Activated naive CD8-positive, alpha-beta T cell treated with anti-CD3 and anti-CD28 coated beads, Interleukin-2, amount 10 ng/mL, durations not matched to agents 7 days and 5 days (primary cell): ENCODE results near the gene WFDC1. TPM values are rescaled to one million over a fixed set of nuclear protein-coding genes. Genes with fewer than 3 reads are reported as not detected.
A peak's percentile ranks its signal among the peaks of the same experiment; 100 is the strongest.

Experiments used
- ATAC-seq: fragments of 150-1000 bp; cut with Tn5 transposase; one replicate; pipeline ENCODE4 v1.10.0; 2021; ENCODE audit warnings: low read depth, moderate library complexity
- POLR2A ChIA-PET: fragments of 350-600 bp; sonication (Branson Sonifier 250); formaldehyde crosslinking; loops from one replicate; lab custom pipeline; 2021; ENCODE audit warnings: antibody characterized with exemption; lab: Charles Lee
- DNase-seq: peaks from one replicate; pipeline ENCODE4 v3.0.0; 2021
- H3K27ac Mint-ChIP-seq: one replicate; pipeline ENCODE4 v1.8.0; 2022; ENCODE audit warnings: mild to moderate bottlenecking, mixed read lengths
- H3K27me3 Mint-ChIP-seq: one replicate; pipeline ENCODE4 v1.8.0; 2022; ENCODE audit warnings: mild to moderate bottlenecking, moderate library complexity, mixed read lengths
- H3K36me3 Mint-ChIP-seq: one replicate; pipeline ENCODE4 v1.8.0; 2021; ENCODE audit warnings: mild to moderate bottlenecking, mixed read lengths
- H3K4me1 Mint-ChIP-seq: one replicate; pipeline ENCODE4 v1.8.0; 2021; ENCODE audit warnings: mixed read lengths
- H3K4me3 Mint-ChIP-seq: one replicate; pipeline ENCODE4 v1.8.0; 2022; ENCODE audit warnings: mild to moderate bottlenecking, moderate library complexity, mixed read lengths
- H3K9me3 Mint-ChIP-seq: one replicate; pipeline ENCODE4 v1.8.0; 2021; ENCODE audit warnings: mixed read lengths
- total RNA-seq, 2 experiments: library from RNA; stranded (reverse); gene quantifications; one replicate each; pipeline ENCODE4 v1.2.3, GENCODE V29; 2021

WFDC1 gene
- total RNA-seq, 2 experiments from 2014 or later, result not detected

DNA sequence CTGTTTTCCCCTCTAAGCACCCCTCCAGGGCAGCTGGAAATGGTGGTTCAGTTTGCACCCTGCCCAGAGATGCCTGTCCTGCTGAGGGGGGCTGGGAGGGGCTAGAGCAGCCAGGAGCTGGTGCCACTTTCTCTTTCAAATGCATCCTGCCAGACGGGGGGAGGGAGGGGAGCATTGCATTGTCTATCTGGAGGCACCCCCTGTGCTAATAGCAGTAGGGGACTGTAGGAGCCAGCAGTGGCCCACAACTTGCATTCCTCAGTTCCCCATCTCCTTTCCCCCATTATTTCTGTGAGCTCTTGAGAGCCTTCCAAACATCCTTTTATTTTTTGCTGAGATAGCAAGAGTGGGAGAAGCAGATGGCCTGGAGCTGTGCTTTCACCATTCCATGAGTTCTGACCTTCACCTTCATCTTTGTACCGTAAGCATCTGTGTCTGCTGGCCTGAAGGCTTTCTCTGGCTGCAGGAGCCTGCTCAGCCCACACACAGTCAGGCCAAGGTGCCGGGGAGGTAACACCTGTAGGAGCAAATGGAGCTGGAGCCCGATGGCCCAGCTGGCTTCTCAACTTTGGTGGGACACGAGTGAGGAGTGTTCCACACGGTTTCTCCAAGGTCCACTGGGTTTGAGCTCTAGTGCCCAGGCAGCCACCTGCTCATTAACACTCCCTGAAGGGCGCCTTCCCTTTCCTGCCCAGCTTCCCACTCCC is 5.2 kb downstream of the WFDC1 start:
- Mint-ChIP-seq H3K9me3 (no peaks in the 10 kb centered on the region), H3K27ac (no peak overlapping the region), H3K36me3 (no peaks in the 10 kb centered on the region), H3K27me3 (peaks cover 27% of the 10 kb centered on the region), H3K4me1 (peaks cover 4% of the 10 kb centered on the region), H3K4me3 (no peak overlapping the region)
- DNase-seq (no peak), ATAC-seq (no peak)
- POLR2A ChIA-PET, result no interaction called here

DNA sequence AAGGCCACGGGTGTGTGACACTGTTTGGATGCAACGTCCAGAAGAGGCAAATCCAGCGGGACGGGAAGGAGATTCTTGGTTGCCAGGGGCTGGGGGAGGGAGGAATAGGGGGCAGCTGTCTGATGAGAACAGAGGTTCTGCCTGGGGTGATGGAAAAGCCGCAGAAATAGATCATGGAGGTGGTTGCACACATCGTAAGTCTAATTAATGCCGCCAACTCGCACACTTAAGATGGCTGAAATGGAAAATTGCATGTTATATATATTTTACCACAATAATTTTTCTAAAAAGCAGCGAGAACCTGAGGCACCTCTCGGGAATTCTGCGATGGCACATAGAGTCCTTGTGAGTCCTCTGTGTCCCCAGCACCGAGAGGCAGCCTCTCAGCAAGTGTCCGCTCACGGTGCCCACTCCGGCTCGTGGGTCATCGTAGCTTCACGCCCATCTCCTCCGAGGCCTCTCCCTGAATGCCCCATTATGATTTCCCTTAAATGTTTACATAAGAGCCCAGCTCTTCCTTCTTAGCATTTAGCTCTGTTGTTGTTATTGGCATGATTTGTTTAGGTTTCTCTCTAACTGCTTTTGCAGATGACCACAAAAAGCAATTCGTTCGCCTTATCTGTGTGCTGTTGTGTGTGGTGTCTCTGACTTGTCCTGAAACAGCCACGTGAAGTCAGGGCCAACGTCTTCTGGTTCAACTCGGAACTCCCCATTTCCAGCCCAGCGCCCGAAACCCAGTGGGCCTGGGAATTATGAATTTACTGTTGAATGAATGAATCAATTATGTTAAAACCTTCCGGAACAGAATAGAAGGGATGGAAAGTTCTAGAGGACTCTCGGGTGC is 7.7 kb downstream of the WFDC1 start:
- H3K27ac Mint-ChIP-seq, result no peak overlapping the region
- ATAC-seq, result no peak
- H3K9me3 Mint-ChIP-seq, result no peaks in the 10 kb centered on the region
- no peaks in the 10 kb centered on the region for H3K4me1 Mint-ChIP-seq
- H3K4me3 Mint-ChIP-seq, result no peak overlapping the region
- H3K36me3 Mint-ChIP-seq, result no peaks in the 10 kb centered on the region
- peaks cover 12% of the 10 kb centered on the region for H3K27me3 Mint-ChIP-seq
- no peak for DNase-seq
- POLR2A ChIA-PET, result no interaction called here

DNA sequence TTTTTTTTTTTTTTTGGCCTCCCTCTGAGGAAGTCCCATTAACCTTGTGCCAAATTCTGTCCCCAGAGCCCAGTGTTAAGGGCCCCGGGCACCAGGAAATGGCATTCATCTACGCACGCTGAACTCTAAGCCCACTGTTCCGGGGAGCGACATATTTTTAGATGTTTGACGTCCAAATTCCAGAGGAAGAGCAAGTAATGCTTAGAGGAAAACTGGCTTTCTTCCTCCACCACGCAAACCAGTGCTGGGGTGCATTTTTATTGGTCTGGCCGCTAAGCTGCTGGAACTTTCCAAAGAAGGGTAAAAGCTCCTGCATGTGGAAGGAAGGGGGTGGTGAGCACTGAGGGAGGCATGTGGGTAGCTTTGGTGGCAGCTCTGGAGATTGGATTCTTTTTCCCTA is 8.3 kb downstream of the WFDC1 start:
- POLR2A ChIA-PET, result no interaction called here

DNA sequence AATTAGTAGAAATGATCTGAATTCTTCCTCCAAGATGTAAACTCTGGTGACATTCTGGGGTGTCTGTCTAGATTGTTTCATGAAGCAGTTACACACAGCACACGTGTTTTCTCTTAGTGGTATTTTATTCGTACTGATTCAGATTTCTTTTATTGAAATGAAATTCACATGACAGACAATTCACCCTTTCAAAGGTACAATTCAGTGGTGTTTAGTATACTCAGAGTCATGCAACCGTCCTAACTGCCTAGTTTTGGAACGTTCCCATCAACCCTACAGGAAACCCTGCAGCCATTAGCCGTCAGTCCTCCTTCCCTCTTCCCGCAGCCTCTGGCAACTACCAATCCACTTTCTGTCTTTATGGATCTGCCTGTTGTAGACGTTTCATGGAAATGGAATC is 8.8 kb downstream of the WFDC1 start:
- no peaks in the 10 kb centered on the region for H3K9me3 Mint-ChIP-seq
- no peak for ATAC-seq
- H3K4me1 Mint-ChIP-seq, result no peaks in the 10 kb centered on the region
- H3K36me3 Mint-ChIP-seq, result no peaks in the 10 kb centered on the region
- peaks cover 16% of the 10 kb centered on the region for H3K27me3 Mint-ChIP-seq
- H3K4me3 Mint-ChIP-seq, result no peak overlapping the region
- no peak for DNase-seq
- H3K27ac Mint-ChIP-seq, result no peak overlapping the region
- POLR2A ChIA-PET, result no interaction called here

More for the DNA sequence above, 8.3 kb downstream of the WFDC1 start:
- no peak overlapping the region for H3K27ac Mint-ChIP-seq
- H3K4me1 Mint-ChIP-seq, result no peaks in the 10 kb centered on the region
- no peaks in the 10 kb centered on the region for H3K9me3 Mint-ChIP-seq
- ATAC-seq, result no peak
- DNase-seq, result no peak
- no peaks in the 10 kb centered on the region for H3K36me3 Mint-ChIP-seq
- no peak overlapping the region for H3K4me3 Mint-ChIP-seq
- H3K27me3 Mint-ChIP-seq, result peaks cover 16% of the 10 kb centered on the region

DNA sequence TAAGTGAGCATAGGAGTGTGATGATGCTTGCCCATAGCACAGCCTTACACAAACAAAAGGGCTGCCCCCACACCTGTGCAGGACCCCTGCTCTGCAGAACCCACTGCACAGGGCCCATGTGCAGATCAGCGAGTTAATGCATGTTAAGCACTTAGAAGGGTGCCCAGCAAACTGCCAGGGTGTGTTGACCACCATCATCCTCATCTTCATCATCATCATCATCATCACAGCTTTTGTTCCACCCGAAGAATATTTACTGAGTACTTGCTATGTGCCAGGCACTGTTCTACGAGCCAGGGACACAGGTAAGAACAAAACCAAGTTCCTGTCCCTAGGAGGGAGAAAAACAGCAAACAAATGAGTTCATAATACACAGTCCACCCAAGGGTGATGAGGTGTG is 11.9 kb downstream of the WFDC1 start:
- Mint-ChIP-seq H3K36me3 (no peaks in the 10 kb centered on the region), H3K27me3 (peaks cover 13% of the 10 kb centered on the region), H3K4me3 (no peak overlapping the region), H3K4me1 (no peaks in the 10 kb centered on the region), H3K27ac (no peak overlapping the region), H3K9me3 (no peaks in the 10 kb centered on the region)
- POLR2A ChIA-PET, result no interaction called here
- no peak for ATAC-seq
- DNase-seq, result no peak

DNA sequence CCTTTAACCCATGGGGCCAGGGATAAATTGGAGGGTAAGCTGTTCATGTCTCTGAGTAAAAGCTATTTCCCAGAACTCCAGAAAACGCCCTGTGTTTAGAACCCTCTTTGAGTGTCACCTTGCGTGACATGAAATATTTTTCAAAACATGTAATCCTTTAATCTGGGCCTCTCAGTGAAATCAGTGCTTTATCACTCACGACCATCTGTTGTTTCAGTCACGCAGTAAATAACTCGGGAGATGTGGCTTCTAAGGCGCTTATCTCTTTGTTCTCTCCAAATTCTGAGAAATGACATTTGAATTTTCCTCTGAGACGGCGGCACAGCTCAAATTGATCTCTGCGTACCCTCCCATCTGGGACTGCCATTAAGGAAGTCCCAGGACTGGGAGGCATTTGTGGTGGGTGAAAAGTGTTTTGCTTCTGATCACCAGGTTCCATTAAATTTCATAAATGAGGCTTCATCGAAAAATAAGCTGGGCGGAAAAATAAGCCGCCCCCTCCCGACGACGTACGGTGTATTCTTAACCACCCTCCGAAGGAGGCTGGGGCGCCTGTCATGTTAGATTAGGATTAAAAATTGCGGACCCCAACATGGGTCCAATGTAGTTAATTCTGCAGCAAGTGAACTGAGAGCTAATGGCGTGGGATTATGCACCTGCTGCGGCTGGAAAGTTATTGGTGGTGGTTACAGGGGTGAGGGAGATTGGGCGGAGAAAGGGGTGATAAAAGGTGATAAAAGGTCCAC is 12.7 kb downstream of the WFDC1 start:
- POLR2A ChIA-PET, result no interaction called here
- Mint-ChIP-seq H3K4me1 (no peaks in the 10 kb centered on the region), H3K9me3 (no peaks in the 10 kb centered on the region), H3K36me3 (no peaks in the 10 kb centered on the region), H3K27ac (no peak overlapping the region), H3K27me3 (peaks cover 18% of the 10 kb centered on the region), H3K4me3 (no peak overlapping the region)
- DNase-seq, result no peak
- ATAC-seq, result no peak

DNA sequence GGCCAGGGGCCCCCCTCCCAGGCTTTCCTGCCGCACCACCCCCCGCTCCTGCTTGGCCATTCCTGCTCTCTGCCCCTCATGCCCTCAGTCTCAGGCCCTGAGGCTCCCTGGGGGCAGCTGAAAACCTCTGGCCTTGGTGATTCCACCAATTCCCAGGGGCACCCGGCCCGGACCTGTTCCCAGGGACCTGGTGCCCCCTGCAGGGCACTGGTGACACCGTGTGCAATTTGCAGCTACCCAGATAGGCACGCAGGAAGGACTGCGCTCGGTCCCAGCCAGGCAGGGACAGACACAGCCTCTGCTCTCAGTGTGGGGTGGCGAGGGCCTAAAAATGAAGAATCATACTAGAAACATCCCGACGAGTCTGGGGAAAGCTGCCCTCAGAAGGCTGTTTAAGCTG is 13.4 kb downstream of the WFDC1 start:
- Mint-ChIP-seq H3K27me3 (peaks cover 21% of the 10 kb centered on the region), H3K9me3 (no peaks in the 10 kb centered on the region), H3K36me3 (no peaks in the 10 kb centered on the region), H3K4me1 (no peaks in the 10 kb centered on the region), H3K4me3 (no peak overlapping the region), H3K27ac (no peak overlapping the region)
- DNase-seq (peak; percentile 39), ATAC-seq (no peak)
- POLR2A ChIA-PET, result no interaction called here

DNA sequence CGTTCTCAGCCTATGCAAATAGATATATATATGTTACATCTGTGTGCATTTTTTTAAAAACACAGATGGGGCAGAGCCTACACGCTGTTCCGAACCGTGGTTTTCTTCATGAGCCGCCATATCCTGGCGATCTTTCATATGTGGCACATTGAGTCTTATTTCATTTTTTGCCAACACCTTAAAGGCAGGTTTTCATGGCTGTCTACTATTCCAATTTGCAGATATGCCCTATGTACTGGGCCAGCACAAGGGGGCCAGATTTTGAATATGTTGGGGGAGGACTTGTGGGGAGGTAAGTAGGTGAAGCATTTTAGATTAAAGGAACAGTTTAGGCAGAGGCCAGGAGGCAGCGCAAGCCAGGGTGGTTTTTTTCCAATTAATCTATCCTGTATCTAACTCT is 16.0 kb downstream of the WFDC1 start:
- H3K4me3 Mint-ChIP-seq, result no peak overlapping the region
- no peaks in the 10 kb centered on the region for H3K36me3 Mint-ChIP-seq
- H3K4me1 Mint-ChIP-seq, result no peaks in the 10 kb centered on the region
- DNase-seq, result no peak
- no peak overlapping the region for H3K27ac Mint-ChIP-seq
- POLR2A ChIA-PET, result no interaction called here
- H3K27me3 Mint-ChIP-seq, result peaks cover 31% of the 10 kb centered on the region
- H3K9me3 Mint-ChIP-seq, result no peaks in the 10 kb centered on the region
- ATAC-seq, result no peak

DNA sequence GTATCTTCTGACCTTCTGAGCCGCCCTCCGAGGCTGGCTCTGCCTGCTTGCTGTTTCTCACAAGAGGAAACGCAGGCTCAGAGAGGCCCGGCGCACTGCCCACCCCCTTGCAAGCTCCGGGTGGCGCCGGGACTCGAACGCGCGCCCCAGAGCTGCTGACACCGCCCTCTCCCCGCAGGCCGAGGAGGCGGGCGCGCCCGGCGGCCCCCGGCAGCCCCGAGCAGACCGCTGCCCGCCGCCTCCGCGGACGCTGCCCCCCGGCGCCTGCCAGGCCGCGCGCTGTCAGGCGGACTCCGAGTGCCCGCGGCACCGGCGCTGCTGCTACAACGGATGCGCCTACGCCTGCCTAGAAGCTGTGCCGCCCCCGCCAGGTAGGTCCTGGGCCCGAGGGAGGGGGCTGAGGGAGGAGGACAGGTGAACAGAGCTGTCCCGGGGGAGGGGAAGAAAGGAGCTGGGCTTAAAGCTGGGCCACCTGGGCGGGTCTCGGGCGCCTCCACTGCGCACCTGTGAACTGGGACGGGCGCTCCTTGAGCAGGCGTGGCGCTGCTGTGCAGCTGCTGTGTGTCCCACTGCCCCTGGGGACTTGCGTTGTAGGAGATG is 18.2 kb downstream of the WFDC1 start:
- H3K27me3 Mint-ChIP-seq, result peaks cover 24% of the 10 kb centered on the region

DNA sequence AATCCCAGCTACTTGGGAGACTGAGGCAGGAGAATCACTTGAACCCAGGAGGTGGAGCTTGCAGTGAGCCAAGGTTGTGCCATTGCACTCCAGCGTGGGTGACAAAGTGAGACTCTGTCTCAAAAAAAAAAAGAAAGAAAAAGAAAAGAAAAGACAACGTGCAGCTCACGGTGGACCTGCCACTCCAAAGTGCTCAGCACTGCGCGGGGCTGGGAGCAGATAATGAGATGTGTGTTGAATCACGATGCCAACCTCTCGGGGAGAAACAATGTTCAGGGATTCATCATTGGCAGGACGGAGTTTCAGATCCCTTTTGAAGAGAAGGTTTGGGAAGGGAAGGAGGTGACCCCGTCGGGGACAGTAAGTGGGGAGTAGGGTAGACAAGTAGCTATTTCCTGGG is 19.2 kb downstream of the WFDC1 start:
- ATAC-seq, result no peak
- POLR2A ChIA-PET, result no interaction called here
- H3K27me3 Mint-ChIP-seq, result peaks cover 24% of the 10 kb centered on the region

More for the DNA sequence above, 18.2 kb downstream of the WFDC1 start:
- peaks cover 2% of the 10 kb centered on the region for H3K9me3 Mint-ChIP-seq
- no peak overlapping the region for H3K4me3 Mint-ChIP-seq
- POLR2A ChIA-PET, result no interaction called here
- ATAC-seq, result no peak
- no peak overlapping the region for H3K27ac Mint-ChIP-seq
- no peak for DNase-seq
- no peaks in the 10 kb centered on the region for H3K4me1 Mint-ChIP-seq
- no peaks in the 10 kb centered on the region for H3K36me3 Mint-ChIP-seq

DNA sequence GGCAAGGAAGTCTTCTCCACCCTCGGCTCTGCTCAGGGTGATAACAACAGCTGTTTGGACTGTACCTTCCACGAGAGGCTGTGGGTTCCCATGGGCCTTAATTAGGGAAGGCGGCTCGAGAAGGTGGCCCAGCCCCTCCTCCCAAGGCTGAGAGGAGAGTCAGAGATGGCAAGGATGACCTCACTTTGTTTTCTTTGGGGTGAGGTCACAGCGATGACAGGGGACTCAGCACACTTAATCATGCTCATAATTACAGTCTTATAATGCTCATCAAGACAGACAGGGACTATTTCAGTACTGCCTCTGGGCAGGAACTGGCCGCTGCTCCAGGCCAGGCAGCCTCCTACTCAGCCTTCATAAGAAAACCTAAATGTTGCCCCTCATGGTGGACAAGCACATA is 19.7 kb downstream of the WFDC1 start:
- peaks cover 21% of the 10 kb centered on the region for H3K27me3 Mint-ChIP-seq
- POLR2A ChIA-PET, result no interaction called here
- H3K4me1 Mint-ChIP-seq, result no peaks in the 10 kb centered on the region
- H3K36me3 Mint-ChIP-seq, result no peaks in the 10 kb centered on the region
- ATAC-seq, result no peak
- no peak for DNase-seq
- H3K9me3 Mint-ChIP-seq, result peaks cover 5% of the 10 kb centered on the region
- H3K4me3 Mint-ChIP-seq, result no peak overlapping the region
- no peak overlapping the region for H3K27ac Mint-ChIP-seq

More for the DNA sequence above, 19.2 kb downstream of the WFDC1 start:
- H3K4me3 Mint-ChIP-seq, result no peak overlapping the region
- peaks cover 5% of the 10 kb centered on the region for H3K9me3 Mint-ChIP-seq
- no peak for DNase-seq
- H3K36me3 Mint-ChIP-seq, result no peaks in the 10 kb centered on the region
- H3K4me1 Mint-ChIP-seq, result no peaks in the 10 kb centered on the region
- no peak overlapping the region for H3K27ac Mint-ChIP-seq

DNA sequence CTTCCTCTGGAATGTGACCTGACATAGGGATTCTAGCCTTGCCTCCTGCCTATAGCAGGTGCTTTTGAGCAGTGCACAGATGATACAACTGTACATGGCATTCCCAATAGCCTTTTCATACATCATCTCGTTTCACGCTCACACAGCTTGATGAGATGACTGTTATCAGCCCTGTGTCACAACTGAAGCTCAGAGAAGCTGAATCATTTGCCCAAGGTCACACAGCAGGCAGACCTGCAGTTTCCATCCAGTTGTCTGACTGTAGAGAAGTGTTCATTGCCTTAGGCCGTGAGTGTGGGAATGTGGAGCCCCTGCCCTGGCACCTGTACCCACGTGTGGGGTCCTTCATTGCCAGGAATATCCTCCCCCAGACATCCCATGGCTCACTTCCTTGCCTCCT is 20.1 kb downstream of the WFDC1 start:
- Mint-ChIP-seq H3K4me3 (no peak overlapping the region), H3K27ac (no peak overlapping the region), H3K4me1 (no peaks in the 10 kb centered on the region), H3K9me3 (peaks cover 5% of the 10 kb centered on the region), H3K27me3 (peaks cover 21% of the 10 kb centered on the region), H3K36me3 (no peaks in the 10 kb centered on the region)
- POLR2A ChIA-PET, result no interaction called here
- ATAC-seq (no peak), DNase-seq (no peak)

DNA sequence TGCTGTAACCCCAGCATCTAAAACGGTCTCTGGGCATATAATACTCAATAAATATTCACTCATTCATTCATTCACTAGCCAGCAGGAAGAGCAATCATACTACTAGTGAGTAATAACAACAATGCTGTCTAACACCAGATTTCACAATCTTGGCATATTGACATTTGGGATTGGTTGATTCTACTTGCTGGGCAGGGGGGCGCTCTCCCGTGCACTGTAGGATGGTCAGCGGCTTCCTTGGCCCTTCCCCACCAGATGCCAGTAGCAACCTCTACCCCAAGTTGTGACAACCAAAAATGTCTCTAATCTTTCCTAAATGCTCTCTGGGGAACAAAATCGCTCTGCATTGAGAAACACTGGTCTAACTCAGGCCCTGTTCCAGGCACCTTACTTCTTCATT is 20.7 kb downstream of the WFDC1 start:
- H3K27ac Mint-ChIP-seq, result no peak overlapping the region
- H3K27me3 Mint-ChIP-seq, result peaks cover 21% of the 10 kb centered on the region
- peaks cover 5% of the 10 kb centered on the region for H3K9me3 Mint-ChIP-seq
- ATAC-seq (no peak), DNase-seq (no peak)
- no peaks in the 10 kb centered on the region for H3K36me3 Mint-ChIP-seq
- H3K4me3 Mint-ChIP-seq, result no peak overlapping the region
- POLR2A ChIA-PET, result no interaction called here
- H3K4me1 Mint-ChIP-seq, result no peaks in the 10 kb centered on the region
